Prostate gland (tissue), 2 donors: ENCODE measurements around the gene KBTBD12. TPM values are rescaled to one million over a fixed set of nuclear protein-coding genes. Genes with fewer than 3 reads are reported as not detected.

Experiments used
- DNase-seq: peaks from one replicate; pipeline ENCODE4 v3.0.0-alpha.2; 2019; ENCODE audit warnings: low spot score
- H3K27ac ChIP-seq, 2 donors: fragments of 200-600 bp; sonication (generic); 2 replicates each; pipeline ENCODE4 v1.5.1; 2017 to 2019
- H3K27me3 ChIP-seq: fragments of 200-600 bp; sonication (generic); replicated peaks from 2 replicates; pipeline ENCODE4 v1.5.1; 2019; ENCODE audit not compliant: insufficient read depth
- H3K36me3 ChIP-seq, 2 donors: fragments of 200-600 bp; sonication (generic); 1 replicate in 1 of 2; 2 replicates in 1 of 2; pipeline versions ENCODE4 v1.5.1 to v1.8.1; 2017 to 2019
- H3K4me1 ChIP-seq: fragments of 200-600 bp; sonication (generic); replicated peaks from 2 replicates; pipeline ENCODE4 v1.5.1; 2019
- H3K4me3 ChIP-seq, 2 donors: fragments of 200-600 bp; sonication (generic); 2 replicates each; pipeline ENCODE4 v1.5.1; 2017 to 2019
- H3K9me3 ChIP-seq: fragments of 200-600 bp; sonication (generic); 2 replicates; pipeline ENCODE4 v1.5.1; 2017
- CTCF ChIP-seq, 4 experiments: fragments of 200-600 bp in 2 of 4; fragments of 450-650 bp in 2 of 4; sonication (generic) in 2 of 4; IDR thresholded peaks; 1 replicate in 3 of 4; 2 replicates in 1 of 4; pipeline ENCODE4 v1.5.1; 2016 to 2019; ENCODE audit warnings: antibody characterized with exemption in 4 of 4, mild to moderate bottlenecking in 2 of 4, moderate library complexity in 2 of 4
- POLR2A ChIP-seq: fragments of 450-650 bp; IDR thresholded peaks from one replicate; pipeline ENCODE4 v1.6.1; 2016; ENCODE audit warnings: antibody characterized with exemption, mild to moderate bottlenecking
- POLR2AphosphoS5 ChIP-seq: sonication (generic); formaldehyde crosslinking; IDR thresholded peaks from one replicate; pipeline ENCODE4 v1.6.1; 2017; ENCODE audit warnings: antibody characterized with exemption
- WGBS: methylation state at CpG from one replicate; pipeline ENCODE4 v1.1.5; 2018; 5-methylcytosine and 5-hydroxymethylcytosine counted together
- intact Hi-C: fragments of 100-400 bp; cut with DNase I; formaldehyde crosslinking; loops from one replicate; pipeline ENCODE4 v1.14.2; 2022
- total RNA-seq, 2 donors: library from RNA; depleted of rRNA; stranded (reverse); fragments of >200 nt; gene quantifications; one replicate each; pipeline ENCODE4 v1.1.0, GENCODE V29; 2016

KBTBD12 gene
- total RNA-seq, 2 donors from 2014 or later: 1.2 TPM; not detected in 1

DNA sequence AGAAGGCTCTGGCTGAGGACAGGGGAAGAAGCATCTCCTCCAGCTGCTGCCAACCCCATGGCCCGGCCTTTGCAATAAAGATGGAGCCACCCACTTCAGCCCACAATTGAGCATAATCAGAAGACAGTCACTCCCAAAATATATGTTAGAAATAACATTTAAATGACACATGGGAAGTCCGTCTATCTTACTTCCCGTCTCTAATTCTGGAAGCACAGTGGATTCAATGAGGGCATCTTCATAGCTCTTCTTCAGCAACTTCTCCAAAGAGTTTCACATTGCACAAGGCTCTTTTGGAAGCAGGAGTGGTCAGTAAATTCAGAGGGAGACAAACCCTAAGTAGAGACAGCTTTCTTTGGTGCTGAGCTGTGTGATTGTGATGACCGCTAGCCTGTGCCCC lies 70.2 kb downstream of the KBTBD12 start:
- TF ChIP-seq CTCF (IDR thresholded peaks at IDR 0.05) (no peak), POLR2AphosphoS5 (no peak), POLR2A (no peak)
- no peaks in the 10 kb centered on the region for H3K36me3 ChIP-seq
- intact Hi-C loops: no loop called here
- no peaks in the 10 kb centered on the region for H3K4me1 ChIP-seq
- WGBS: 96% methylated on average over 4 of the region's 4 CpGs
- no peak overlapping the region for H3K4me3 ChIP-seq
- no peak overlapping the region for H3K27ac ChIP-seq
- H3K9me3 ChIP-seq: no peaks in the 10 kb centered on the region
- no peaks in the 10 kb centered on the region for H3K27me3 ChIP-seq
- no peak for DNase-seq

GRCh38 chr3:127985655-127986225 lies 70.7 kb downstream of the KBTBD12 start:
- intact Hi-C loops: no loop called here
- no peak for DNase-seq
- Histone ChIP-seq H3K4me1 (no peaks in the 10 kb centered on the region), H3K27ac (no peak overlapping the region), H3K27me3 (no peaks in the 10 kb centered on the region), H3K36me3 (no peaks in the 10 kb centered on the region), H3K9me3 (no peaks in the 10 kb centered on the region), H3K4me3 (no peak overlapping the region)
- 92% methylated on average over 13 of the region's 13 CpGs for WGBS
- TF ChIP-seq POLR2A: no peak
- no peak for TF ChIP-seq POLR2AphosphoS5
- no peak for TF ChIP-seq CTCF (IDR thresholded peaks at IDR 0.05)

- Histone ChIP-seq H3K36me3 (no peaks in the 10 kb centered on the region), H3K27ac (no peak overlapping the region), H3K4me1 (no peaks in the 10 kb centered on the region), H3K27me3 (no peaks in the 10 kb centered on the region), H3K9me3 (no peaks in the 10 kb centered on the region), H3K4me3 (no peak overlapping the region)
- no peak for DNase-seq
- 92% methylated on average over 11 of the region's 11 CpGs for WGBS
- intact Hi-C loops: no loop called here
- TF ChIP-seq POLR2AphosphoS5: no peak
- no peak for TF ChIP-seq POLR2A
- TF ChIP-seq CTCF (IDR thresholded peaks at IDR 0.05): no peak
Measured at GRCh38 chr3:127986803-127987202, 71.8 kb downstream of the KBTBD12 start.

DNA sequence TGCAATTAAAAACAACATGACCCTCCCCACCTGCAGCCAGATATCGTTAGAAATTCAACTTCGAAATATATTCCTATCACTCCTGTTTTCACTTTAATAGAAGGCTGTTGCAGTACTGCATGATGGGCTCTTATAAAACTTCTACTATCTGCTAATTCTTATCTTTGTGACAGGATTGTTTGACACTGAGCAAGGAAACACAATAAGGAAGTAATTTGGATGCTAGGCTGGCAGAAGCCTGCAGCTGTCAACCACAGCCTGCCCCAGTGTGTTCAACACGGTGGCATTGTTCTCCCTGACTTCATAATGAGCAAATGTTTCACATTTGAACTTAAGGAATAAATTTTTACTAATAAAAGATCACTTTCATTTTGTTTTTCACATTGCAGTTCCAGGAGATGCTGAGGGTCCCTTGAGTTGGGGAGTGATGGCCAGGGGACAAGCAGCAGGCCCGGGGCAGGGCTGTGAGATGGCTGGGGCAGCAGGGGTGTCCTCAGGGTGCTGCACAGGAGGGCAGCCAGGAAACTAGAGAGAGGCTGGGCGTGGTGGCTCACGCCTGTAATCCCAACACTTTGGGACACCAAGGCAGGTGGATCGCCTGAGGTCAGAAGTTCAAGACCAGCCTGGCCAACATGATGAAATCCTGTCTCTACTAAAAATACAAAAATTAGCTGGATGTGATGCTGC lies 72.4 kb downstream of the KBTBD12 start:
- no peak for DNase-seq
- no peaks in the 10 kb centered on the region for H3K27me3 ChIP-seq
- no peaks in the 10 kb centered on the region for H3K4me1 ChIP-seq
- H3K27ac ChIP-seq: no peak overlapping the region
- no peaks in the 10 kb centered on the region for H3K9me3 ChIP-seq
- no peak overlapping the region for H3K4me3 ChIP-seq
- H3K36me3 ChIP-seq: no peaks in the 10 kb centered on the region
- 79% methylated on average over 7 of the region's 7 CpGs for WGBS
- intact Hi-C loops: no loop called here
- no peak for TF ChIP-seq CTCF (IDR thresholded peaks at IDR 0.05)
- no peak for TF ChIP-seq POLR2AphosphoS5
- TF ChIP-seq POLR2A: no peak
